Fibroblast of the aortic adventitia (primary cell): Measurements from ENCODE around the gene SERPINA10. TPM values are rescaled to one million over a fixed set of nuclear protein-coding genes. Genes with fewer than 3 reads are reported as not detected.
"Not testable (repeated sequence)": the region's sequence is repeated elsewhere in the genome, so short reads cannot be mapped to it uniquely, and the experiment has no call there.

Experiments used
- DNase-seq: peaks from one replicate; pipeline ENCODE4 v3.0.0-alpha.2; 2010; ENCODE audit warnings: low read depth
- H3K4me3 ChIP-seq: 2 replicates; pipeline ENCODE4 v1.5.1; 2011; ENCODE audit warnings: low read depth, mild to moderate bottlenecking, control low read depth, low read length, moderate library complexity
- total RNA-seq: library from RNA; depleted of rRNA; stranded (reverse); fragments of >200 nt; gene quantifications from 2 replicates; pipeline ENCODE4 v1.2.3, GENCODE V29; 2012; ENCODE audit warnings: low replicate concordance
- TF ChIP-seq, protein P1 (sequence below): IDR thresholded peaks from 2 replicates; pipeline ENCODE4 v1.5.1; 2011; ENCODE audit warnings: mild to moderate bottlenecking, low read length, control low read depth, inconsistent platforms; ENCODE audit not compliant: insufficient read depth

Gene SERPINA10
- total RNA-seq, 1 donor: not detected

DNA sequence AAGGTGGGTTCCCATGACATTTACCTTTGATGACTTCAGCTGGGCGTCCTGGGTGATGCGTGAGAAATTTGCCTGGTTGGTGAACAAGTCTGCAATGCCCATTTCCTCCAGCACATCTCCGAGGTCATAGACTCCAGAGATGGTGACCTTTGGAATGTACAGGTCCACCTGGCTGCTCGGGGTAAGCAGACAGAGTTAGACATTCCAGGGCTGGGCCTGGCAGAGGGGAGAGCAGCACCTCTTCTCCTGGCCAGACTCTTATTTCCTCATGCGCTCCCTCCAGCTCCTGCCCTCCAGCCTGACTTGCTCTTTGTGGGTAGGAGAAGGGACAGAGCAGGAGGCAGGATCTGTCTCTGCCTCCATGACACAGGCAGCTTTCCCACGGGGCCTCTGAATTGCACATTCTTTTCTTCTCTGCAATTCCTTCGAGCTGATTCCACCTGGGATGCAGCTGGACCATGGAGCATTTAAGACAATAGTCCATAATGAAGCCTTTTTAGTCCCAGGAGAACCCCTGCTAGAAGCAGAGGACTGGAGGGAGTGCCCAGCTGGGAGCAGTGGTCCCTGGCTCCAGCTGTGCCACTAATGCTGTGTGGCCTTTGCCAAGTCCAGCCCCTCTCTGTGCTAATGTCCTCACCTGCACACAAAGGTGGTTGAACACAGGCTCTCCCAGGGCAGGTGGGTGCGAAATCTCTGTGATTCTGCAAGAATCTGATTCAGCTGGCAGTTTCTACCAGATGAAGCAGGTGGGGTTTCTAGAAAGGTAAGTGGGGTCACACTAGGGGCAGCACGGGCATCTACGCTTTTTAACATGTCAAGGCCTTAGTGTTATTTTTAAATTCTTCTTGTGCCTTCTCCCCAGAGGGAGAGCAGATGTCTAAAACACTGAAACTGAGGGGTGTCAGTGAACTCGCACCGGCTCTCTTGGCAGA, 13.2 kb upstream of the SERPINA10 start:
- TF ChIP-seq, protein P1, sequence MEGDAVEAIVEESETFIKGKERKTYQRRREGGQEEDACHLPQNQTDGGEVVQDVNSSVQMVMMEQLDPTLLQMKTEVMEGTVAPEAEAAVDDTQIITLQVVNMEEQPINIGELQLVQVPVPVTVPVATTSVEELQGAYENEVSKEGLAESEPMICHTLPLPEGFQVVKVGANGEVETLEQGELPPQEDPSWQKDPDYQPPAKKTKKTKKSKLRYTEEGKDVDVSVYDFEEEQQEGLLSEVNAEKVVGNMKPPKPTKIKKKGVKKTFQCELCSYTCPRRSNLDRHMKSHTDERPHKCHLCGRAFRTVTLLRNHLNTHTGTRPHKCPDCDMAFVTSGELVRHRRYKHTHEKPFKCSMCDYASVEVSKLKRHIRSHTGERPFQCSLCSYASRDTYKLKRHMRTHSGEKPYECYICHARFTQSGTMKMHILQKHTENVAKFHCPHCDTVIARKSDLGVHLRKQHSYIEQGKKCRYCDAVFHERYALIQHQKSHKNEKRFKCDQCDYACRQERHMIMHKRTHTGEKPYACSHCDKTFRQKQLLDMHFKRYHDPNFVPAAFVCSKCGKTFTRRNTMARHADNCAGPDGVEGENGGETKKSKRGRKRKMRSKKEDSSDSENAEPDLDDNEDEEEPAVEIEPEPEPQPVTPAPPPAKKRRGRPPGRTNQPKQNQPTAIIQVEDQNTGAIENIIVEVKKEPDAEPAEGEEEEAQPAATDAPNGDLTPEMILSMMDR: no peak
- no peak overlapping the region for H3K4me3 ChIP-seq
- DNase-seq: no peak

GRCh38 chr14:94305620-94306019, 12.6 kb upstream of the SERPINA10 start:
- no peak for DNase-seq
- TF ChIP-seq, protein P1: no peak
- H3K4me3 ChIP-seq: no peak overlapping the region

- no peak for DNase-seq
- H3K4me3 ChIP-seq: no peak overlapping the region
- TF ChIP-seq, protein P1: no peak
Measured at GRCh38 chr14:94304243-94304642, 11.2 kb upstream of the SERPINA10 start.

GRCh38 chr14:94303111-94303510, 10.0 kb upstream of the SERPINA10 start:
- TF ChIP-seq, protein P1: no peak
- no peak overlapping the region for H3K4me3 ChIP-seq
- DNase-seq: no peak

GRCh38 chr14:94298130-94298529, 5.1 kb upstream of the SERPINA10 start:
- no peak for DNase-seq
- TF ChIP-seq, protein P1: no peak
- no peak overlapping the region for H3K4me3 ChIP-seq

- DNase-seq, H3K4me3 ChIP-seq: not testable (repeated sequence)
Measured at GRCh38 chr14:94296181-94296545, 3.1 kb upstream of the SERPINA10 start.

DNA sequence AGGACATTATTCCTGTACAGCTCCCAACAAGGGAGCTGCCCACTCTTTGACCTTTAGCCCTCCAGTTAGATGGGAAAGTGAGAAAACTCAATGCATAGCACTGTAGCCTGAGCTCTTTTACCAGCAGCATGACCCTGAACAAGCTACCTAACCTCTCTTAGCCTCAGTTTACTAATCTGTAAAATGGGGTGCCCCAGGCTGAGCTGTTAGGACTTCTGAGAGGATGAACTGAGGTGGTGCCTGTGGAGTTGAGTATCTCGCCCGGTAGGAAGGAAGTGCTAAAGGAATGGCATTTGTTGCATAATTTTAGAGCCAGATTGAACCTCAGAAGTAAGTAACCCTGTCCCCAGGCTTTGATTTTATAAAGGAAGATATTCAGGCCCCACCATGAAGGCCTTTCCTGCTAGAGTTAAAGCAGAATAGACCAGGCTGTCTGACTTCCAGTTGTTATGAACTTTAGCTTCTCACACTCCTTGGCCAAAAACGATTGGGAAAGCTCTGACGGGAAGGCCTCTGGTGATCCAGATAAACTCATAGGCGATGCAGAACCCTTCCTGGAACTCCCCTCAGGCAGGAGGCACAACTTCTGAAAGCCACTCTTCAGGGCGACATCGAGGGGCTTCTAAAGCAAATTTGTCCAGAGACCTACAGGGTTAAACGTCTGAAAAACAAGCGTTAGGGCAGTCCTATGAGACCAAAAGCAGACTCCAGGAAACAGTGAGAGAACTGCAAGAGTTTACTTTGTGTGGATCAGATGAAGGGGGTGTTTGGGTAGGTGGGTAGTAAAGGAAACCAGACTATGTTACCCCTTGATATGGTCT, 2.5 kb upstream of the SERPINA10 start:
- TF ChIP-seq, protein P1: no peak
- peak; percentile 20 for DNase-seq
- H3K4me3 ChIP-seq: no peak overlapping the region
